HG03442 (cell line): ENCODE results near the gene CALML4.
"Not testable (repeated sequence)": the region's sequence is repeated elsewhere in the genome, so short reads cannot be mapped to it uniquely, and the experiment has no call there.

ENCODE experiments used
- ATAC-seq: cut with Tn5 transposase; IDR thresholded peaks from one replicate; pipeline ENCODE4 v1.9.1; 2021; ENCODE audit warnings: mild to moderate bottlenecking, moderate library complexity; ENCODE audit not compliant: unreplicated experiment

Gene CALML4

GRCh38 chr15:68208636-68209240 is 3.6 kb upstream of the CALML4 start:
- no peak for ATAC-seq

GRCh38 chr15:68208136-68208535 is 3.0 kb upstream of the CALML4 start:
- no peak for ATAC-seq

GRCh38 chr15:68207176-68207935 is 2.2 kb upstream of the CALML4 start:
- ATAC-seq = no peak

GRCh38 chr15:68206711-68207151 is 1.6 kb upstream of the CALML4 start:
- no peak for ATAC-seq

- no peak for ATAC-seq
Observed at GRCh38 chr15:68205954-68206539, 915 bp upstream of the CALML4 start.

- no peak for ATAC-seq
Observed at GRCh38 chr15:68205558-68205944, 419 bp upstream of the CALML4 start.

GRCh38 chr15:68204361-68204760 is 771 bp downstream of the CALML4 start:
- ATAC-seq = no peak

- no peak for ATAC-seq
Observed at GRCh38 chr15:68203956-68204355, 1.2 kb downstream of the CALML4 start.

- ATAC-seq = no peak
Observed at GRCh38 chr15:68203486-68203885, 1.6 kb downstream of the CALML4 start.

GRCh38 chr15:68202994-68203393 is 2.1 kb downstream of the CALML4 start:
- ATAC-seq = not testable (repeated sequence)

- ATAC-seq = no peak
Observed at GRCh38 chr15:68201879-68202261, 3.3 kb downstream of the CALML4 start.

- no peak for ATAC-seq
Observed at GRCh38 chr15:68201153-68201878, 3.8 kb downstream of the CALML4 start.

GRCh38 chr15:68200016-68200861 is 4.9 kb downstream of the CALML4 start:
- ATAC-seq = no peak

- no peak for ATAC-seq
Observed at GRCh38 chr15:68199340-68199739, 5.8 kb downstream of the CALML4 start.

GRCh38 chr15:68197661-68198437 is 7.3 kb downstream of the CALML4 start:
- ATAC-seq = no peak

GRCh38 chr15:68197170-68197492 is 8.0 kb downstream of the CALML4 start:
- no peak for ATAC-seq

GRCh38 chr15:68196445-68197169 is 8.5 kb downstream of the CALML4 start:
- no peak for ATAC-seq

- ATAC-seq = no peak
Observed at GRCh38 chr15:68195336-68196112, 9.6 kb downstream of the CALML4 start.
